Neural crest cell (in vitro differentiated cells): ENCODE data around the gene MYCN. TPM values are rescaled to one million over a fixed set of nuclear protein-coding genes. Genes with fewer than 3 reads are reported as not detected.
A peak's percentile ranks its signal among the peaks of the same experiment; 100 is the strongest.

Experiments used
- DNase-seq: peaks from one replicate; pipeline ENCODE4 v3.0.0; 2021; ENCODE audit warnings: low read depth, mixed read lengths, low spot score
- H3K27ac Mint-ChIP-seq: one replicate; pipeline ENCODE4 v1.8.0; 2021; ENCODE audit warnings: mild to moderate bottlenecking, mixed read lengths; ENCODE audit not compliant: unreplicated experiment
- H3K27me3 Mint-ChIP-seq: 2 replicates; pipeline ENCODE4 v1.8.0; 2021; ENCODE audit warnings: low read depth, mild to moderate bottlenecking, mixed read lengths
- H3K36me3 Mint-ChIP-seq: 2 replicates; pipeline ENCODE4 v1.8.0; 2021; ENCODE audit warnings: low read depth, mild to moderate bottlenecking, mixed read lengths
- H3K4me1 Mint-ChIP-seq: 2 replicates; pipeline ENCODE4 v1.8.0; 2021; ENCODE audit warnings: mixed read lengths
- H3K4me3 Mint-ChIP-seq: one replicate; pipeline ENCODE4 v1.8.0; 2021; ENCODE audit warnings: mild to moderate bottlenecking, mixed read lengths
- H3K9me3 Mint-ChIP-seq: 2 replicates; pipeline ENCODE4 v1.8.0; 2021; ENCODE audit warnings: mixed read lengths
- total RNA-seq: library from RNA; stranded (reverse); gene quantifications from 2 replicates; pipeline ENCODE4 v1.2.1, GENCODE V29; 2021
- TF ChIP-seq, protein P1 (sequence below): fragments of 200-600 bp; sonication (generic); conservative IDR thresholded peaks from 2 replicates; pipeline ENCODE4 v1.5.0; 2021; ENCODE audit warnings: antibody characterized with exemption, mild to moderate bottlenecking

MYCN gene
- total RNA-seq, 1 donor from 2014 or later: 144 TPM

DNA sequence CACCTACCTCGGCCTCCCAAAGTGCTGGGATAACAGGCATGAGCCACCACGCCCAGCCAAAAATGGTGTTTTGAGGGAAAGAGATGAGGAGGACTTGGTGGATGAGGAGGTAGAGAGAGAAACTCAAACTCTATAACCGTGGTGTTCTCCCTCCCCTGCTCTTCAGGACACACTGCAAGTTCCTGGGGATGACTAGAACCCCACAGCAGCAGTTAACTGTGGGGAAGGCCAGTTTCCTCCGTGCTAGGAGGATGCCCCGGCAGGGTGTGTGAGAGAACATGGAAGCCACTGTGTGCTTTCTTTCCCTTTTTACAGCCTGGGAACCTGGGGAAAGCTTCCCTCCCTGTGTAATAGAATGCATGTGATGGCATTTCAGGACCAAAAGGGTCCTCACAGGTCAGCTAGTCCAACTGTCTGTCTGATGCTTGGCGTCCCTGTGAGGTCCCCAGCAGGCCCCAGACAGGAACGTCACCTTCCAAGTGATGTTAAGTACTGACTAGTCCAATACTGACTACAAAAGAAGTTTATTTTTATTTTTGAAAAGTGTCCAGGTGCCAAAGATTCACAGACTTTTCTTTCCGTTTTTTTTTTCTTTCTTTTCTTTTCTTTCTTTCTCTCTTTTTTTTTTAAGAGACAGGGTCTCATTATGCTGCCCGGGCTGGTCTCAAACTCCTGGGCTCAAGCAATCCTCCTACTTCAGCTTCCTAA is 38.9 kb downstream of the MYCN start:
- no peaks in the 10 kb centered on the region for H3K27me3 Mint-ChIP-seq
- DNase-seq: no peak
- TF ChIP-seq, protein P1, sequence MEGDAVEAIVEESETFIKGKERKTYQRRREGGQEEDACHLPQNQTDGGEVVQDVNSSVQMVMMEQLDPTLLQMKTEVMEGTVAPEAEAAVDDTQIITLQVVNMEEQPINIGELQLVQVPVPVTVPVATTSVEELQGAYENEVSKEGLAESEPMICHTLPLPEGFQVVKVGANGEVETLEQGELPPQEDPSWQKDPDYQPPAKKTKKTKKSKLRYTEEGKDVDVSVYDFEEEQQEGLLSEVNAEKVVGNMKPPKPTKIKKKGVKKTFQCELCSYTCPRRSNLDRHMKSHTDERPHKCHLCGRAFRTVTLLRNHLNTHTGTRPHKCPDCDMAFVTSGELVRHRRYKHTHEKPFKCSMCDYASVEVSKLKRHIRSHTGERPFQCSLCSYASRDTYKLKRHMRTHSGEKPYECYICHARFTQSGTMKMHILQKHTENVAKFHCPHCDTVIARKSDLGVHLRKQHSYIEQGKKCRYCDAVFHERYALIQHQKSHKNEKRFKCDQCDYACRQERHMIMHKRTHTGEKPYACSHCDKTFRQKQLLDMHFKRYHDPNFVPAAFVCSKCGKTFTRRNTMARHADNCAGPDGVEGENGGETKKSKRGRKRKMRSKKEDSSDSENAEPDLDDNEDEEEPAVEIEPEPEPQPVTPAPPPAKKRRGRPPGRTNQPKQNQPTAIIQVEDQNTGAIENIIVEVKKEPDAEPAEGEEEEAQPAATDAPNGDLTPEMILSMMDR: no peak
- no peak overlapping the region for H3K4me3 Mint-ChIP-seq
- peaks cover 72% of the 10 kb centered on the region for H3K4me1 Mint-ChIP-seq
- peak overlapping the region; percentile 96 for H3K27ac Mint-ChIP-seq
- no peaks in the 10 kb centered on the region for H3K9me3 Mint-ChIP-seq
- H3K36me3 Mint-ChIP-seq: no peaks in the 10 kb centered on the region

DNA sequence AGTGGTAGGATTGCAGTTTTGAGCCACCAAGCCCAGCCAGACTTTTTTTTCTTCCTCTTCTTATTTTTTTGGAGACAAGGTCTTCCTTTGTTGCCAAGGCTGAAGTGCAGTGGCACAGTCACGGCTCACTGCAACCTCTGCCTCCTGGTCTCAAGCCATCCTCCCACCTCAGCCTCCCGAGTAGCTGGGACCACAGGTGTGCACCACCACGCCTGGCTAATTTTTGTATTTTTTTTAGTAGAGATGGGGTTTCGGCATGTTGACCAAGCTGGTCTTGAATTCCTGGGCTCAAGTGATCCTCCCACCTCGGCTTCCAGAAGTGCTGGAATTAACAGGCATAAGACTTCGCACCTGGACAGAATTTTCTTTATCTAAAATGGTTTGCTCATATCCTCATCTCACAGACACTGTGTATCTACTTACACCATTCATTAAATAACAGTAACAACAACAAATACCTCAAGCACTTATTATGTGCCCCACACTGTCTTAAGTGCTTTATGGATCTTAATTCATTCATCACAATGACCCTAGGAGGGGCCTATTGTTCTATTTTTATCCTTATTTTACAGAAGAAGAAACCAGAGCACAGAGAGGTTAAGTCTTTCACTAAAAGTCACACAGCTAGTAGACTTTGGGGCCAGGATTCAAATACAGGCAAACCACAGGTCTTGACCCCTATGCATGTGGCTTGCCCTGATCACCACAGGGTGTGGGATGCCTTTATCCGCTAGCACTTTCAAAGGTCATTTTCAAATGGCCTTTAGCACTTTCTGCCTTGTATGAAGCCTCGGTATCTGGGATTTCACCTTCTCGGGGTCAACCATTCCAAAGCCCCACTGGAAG is 39.6 kb downstream of the MYCN start:
- Mint-ChIP-seq H3K4me1 (peaks cover 67% of the 10 kb centered on the region), H3K27me3 (no peaks in the 10 kb centered on the region)

DNA sequence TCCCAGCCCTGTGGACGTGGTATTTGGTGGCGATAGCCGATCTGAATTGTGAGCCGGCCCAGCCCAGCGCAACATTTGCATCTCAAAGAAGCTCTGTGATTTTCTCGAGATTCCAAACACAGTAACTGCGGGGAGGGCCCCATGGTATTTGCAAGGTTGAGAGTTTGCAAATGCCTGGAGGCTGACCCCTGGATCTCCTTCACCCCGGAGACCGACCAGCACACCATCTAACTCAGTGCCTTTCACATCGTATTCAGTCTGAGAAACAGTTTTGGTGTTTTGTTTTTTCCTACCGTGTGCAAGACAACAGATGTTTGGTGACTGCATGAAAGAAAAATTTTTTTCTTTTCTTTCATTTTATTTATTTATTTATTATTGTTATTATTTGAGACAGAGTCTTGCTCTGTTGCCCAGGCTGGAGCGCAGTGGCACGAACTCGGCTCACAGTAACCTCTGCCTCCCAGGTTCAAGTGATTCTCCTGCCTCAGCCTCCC is 40.3 kb downstream of the MYCN start:
- peak overlapping the region; percentile 39 for H3K4me3 Mint-ChIP-seq
- H3K27me3 Mint-ChIP-seq: no peaks in the 10 kb centered on the region
- H3K27ac Mint-ChIP-seq: no peak overlapping the region
- TF ChIP-seq, protein P1: no peak
- H3K36me3 Mint-ChIP-seq: no peaks in the 10 kb centered on the region
- H3K9me3 Mint-ChIP-seq: no peaks in the 10 kb centered on the region
- peaks cover 65% of the 10 kb centered on the region for H3K4me1 Mint-ChIP-seq
- DNase-seq: peak; percentile 32

More for the DNA sequence above, 39.6 kb downstream of the MYCN start:
- Mint-ChIP-seq H3K4me3 (peak overlapping the region; percentile 39), H3K36me3 (no peaks in the 10 kb centered on the region), H3K9me3 (no peaks in the 10 kb centered on the region), H3K27ac (peak overlapping the region; percentile 96)
- TF ChIP-seq, protein P1: no peak
- DNase-seq: no peak

DNA sequence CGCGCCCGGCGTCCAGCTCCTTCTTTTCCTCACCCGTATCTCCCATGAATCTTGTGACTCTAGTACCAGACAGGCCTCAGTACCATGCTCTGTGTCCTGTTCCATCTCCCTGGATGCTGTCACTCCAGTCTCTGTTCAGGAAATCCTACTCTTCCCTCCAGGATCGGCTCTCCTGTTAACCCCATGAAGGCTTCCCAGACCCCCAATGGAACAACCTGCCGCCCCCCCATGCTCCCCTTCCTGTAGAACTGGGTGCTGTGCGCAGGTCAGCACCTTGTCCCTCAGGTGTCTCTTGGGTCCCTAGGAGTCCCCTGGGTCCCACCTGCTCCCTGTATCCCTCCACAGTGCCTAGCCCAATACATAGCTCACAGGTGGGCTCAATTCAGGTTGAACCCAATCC is 41.3 kb downstream of the MYCN start:
- peaks cover 55% of the 10 kb centered on the region for H3K4me1 Mint-ChIP-seq
- H3K27ac Mint-ChIP-seq: peak overlapping the region; percentile 21
- no peaks in the 10 kb centered on the region for H3K27me3 Mint-ChIP-seq
- TF ChIP-seq, protein P1: no peak
- no peaks in the 10 kb centered on the region for H3K9me3 Mint-ChIP-seq
- H3K4me3 Mint-ChIP-seq: no peak overlapping the region
- no peak for DNase-seq
- no peaks in the 10 kb centered on the region for H3K36me3 Mint-ChIP-seq

DNA sequence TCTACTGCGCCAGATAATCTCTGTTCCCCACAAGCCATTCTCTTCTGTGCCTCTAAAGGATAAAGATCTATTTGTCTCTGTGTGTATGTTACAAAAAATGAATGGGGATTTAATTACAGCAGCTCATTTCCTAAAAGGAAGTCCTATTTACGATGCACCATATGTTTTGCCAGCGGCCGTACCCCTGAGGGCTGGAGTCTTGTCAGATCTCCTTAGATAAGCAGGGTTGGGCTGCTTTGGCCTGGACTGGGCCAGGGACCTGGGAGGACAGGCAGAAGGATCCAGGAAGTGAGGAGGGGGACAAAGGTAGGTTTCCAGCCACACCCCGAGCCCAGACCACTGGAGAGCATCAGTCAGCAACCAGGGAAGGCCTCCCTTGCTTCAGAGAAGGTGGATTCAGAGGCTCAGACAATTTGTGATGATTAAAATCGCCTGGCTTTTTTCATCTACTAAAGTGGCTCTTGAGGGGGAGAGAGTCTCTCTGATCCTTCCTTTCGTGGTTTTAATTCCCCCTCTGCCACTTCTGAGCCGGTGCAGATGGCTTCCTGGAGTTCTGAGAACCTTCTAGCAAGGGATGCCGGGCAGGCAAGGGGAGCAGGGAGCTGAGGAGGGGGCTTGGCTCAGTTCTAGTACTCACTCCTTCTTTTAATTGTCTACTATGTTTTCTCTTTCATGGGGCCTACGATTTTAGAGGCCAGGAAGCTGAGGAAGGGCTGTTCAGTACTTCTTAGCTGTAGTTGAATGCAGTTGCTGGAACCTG is 42.1 kb downstream of the MYCN start:
- no peak for DNase-seq
- Mint-ChIP-seq H3K9me3 (no peaks in the 10 kb centered on the region), H3K36me3 (no peaks in the 10 kb centered on the region), H3K4me3 (peak overlapping the region; percentile 70), H3K27ac (peak overlapping the region; percentile 35), H3K27me3 (no peaks in the 10 kb centered on the region), H3K4me1 (peaks cover 53% of the 10 kb centered on the region)
- TF ChIP-seq, protein P1: no peak
